KMS-11 (cell line): ENCODE data around the gene TXNRD2.

Source experiments
- H2AFZ ChIP-seq: fragments of 200-600 bp; sonication (generic); 2 replicates; pipeline ENCODE4 v1.6.1; 2016; ENCODE audit warnings: antibody characterized with exemption, mixed run types, low read depth
- H3K27ac ChIP-seq: fragments of 200-600 bp; sonication (generic); 2 replicates; pipeline ENCODE4 v1.6.1; 2016; ENCODE audit warnings: mild to moderate bottlenecking, mixed run types
- H3K27me3 ChIP-seq: fragments of 200-600 bp; sonication (generic); 2 replicates; pipeline ENCODE4 v1.6.1; 2017; ENCODE audit warnings: mild to moderate bottlenecking, low read depth, mixed run types, moderate library complexity; ENCODE audit not compliant: insufficient read depth
- H3K36me3 ChIP-seq: fragments of 200-600 bp; sonication (generic); 2 replicates; pipeline ENCODE4 v1.6.1; 2017; ENCODE audit warnings: mild to moderate bottlenecking, mixed run types; ENCODE audit not compliant: insufficient read depth
- H3K4me1 ChIP-seq: fragments of 200-600 bp; sonication (generic); 2 replicates; pipeline ENCODE4 v1.6.1; 2016; ENCODE audit warnings: mild to moderate bottlenecking, low read depth, mixed run types; ENCODE audit not compliant: poor library complexity, severe bottlenecking
- H3K4me2 ChIP-seq: fragments of 200-600 bp; sonication (generic); 2 replicates; pipeline ENCODE4 v1.7.0; 2016; ENCODE audit warnings: mild to moderate bottlenecking, mixed run types
- H3K4me3 ChIP-seq: fragments of 200-600 bp; sonication (generic); IDR thresholded peaks from 2 replicates; pipeline ENCODE4 v1.6.1; 2017; ENCODE audit warnings: low read depth, low read length, mixed read lengths; ENCODE audit not compliant: insufficient read depth
- H3K79me2 ChIP-seq: fragments of 200-600 bp; sonication (generic); 2 replicates; pipeline ENCODE4 v1.6.1; 2016; ENCODE audit warnings: low read depth, mixed run types; ENCODE audit not compliant: insufficient read depth
- H3K9ac ChIP-seq: fragments of 200-600 bp; sonication (generic); 2 replicates; pipeline ENCODE4 v1.6.1; 2016; ENCODE audit warnings: mild to moderate bottlenecking, mixed run types
- H4K20me1 ChIP-seq: fragments of 200-600 bp; sonication (generic); 2 replicates; pipeline ENCODE4 v1.6.1; 2016; ENCODE audit warnings: mild to moderate bottlenecking, mixed run types; ENCODE audit not compliant: insufficient read depth
- TF ChIP-seq, protein P1 (sequence below): fragments of 200-600 bp; sonication (generic); conservative IDR thresholded peaks from 2 replicates; pipeline ENCODE4 v1.6.1; 2017; ENCODE audit warnings: low read depth, mild to moderate bottlenecking, antibody characterized with exemption, low read length, moderate library complexity, mixed read lengths

The TXNRD2 gene

DNA sequence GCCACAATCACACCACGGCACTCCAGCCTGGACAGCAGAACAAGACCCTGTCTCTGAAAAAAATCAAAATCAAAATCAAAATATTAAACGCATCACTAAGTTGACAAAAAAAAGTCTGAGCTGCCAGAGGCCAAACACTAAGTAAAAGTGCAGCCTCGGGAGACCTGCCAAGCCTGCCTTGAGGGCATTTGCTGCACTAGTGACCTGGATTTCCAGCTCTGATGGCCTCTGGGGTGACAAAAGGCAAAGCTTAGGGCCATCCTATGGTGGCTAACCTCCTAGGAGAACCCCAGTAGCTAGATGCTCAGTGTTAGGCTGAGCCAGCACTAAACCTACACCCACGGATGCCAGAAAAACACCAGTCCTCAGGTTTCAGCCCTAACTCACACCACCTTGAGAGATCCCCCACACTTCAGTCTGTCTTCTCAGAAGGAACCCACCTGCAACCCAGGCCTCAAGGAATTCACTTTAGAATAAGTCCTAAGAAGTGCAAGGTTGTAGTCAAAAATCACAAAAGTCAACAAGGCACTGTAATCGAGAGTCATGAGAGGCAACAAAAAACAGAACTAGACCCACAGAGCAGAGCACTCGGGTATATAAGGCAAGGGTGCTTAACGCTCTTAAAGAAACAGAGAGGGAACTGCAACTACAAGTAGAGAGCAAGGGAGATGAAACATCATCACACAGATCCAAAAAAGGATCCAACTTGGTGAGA is 115.6 kb downstream of the TXNRD2 start:
- Histone ChIP-seq H3K9ac (no peak overlapping the region), H4K20me1 (no peaks in the 10 kb centered on the region), H3K4me1 (peaks cover 23% of the 10 kb centered on the region), H3K79me2 (no peaks in the 10 kb centered on the region; the same call in 1 of the 2 replicates), H3K27me3 (no peaks in the 10 kb centered on the region), H3K4me3 (no peak overlapping the region), H3K36me3 (no peaks in the 10 kb centered on the region), H3K27ac (no peak overlapping the region), H2AFZ (no peak overlapping the region), H3K4me2 (no peak overlapping the region)
- TF ChIP-seq, protein P1, sequence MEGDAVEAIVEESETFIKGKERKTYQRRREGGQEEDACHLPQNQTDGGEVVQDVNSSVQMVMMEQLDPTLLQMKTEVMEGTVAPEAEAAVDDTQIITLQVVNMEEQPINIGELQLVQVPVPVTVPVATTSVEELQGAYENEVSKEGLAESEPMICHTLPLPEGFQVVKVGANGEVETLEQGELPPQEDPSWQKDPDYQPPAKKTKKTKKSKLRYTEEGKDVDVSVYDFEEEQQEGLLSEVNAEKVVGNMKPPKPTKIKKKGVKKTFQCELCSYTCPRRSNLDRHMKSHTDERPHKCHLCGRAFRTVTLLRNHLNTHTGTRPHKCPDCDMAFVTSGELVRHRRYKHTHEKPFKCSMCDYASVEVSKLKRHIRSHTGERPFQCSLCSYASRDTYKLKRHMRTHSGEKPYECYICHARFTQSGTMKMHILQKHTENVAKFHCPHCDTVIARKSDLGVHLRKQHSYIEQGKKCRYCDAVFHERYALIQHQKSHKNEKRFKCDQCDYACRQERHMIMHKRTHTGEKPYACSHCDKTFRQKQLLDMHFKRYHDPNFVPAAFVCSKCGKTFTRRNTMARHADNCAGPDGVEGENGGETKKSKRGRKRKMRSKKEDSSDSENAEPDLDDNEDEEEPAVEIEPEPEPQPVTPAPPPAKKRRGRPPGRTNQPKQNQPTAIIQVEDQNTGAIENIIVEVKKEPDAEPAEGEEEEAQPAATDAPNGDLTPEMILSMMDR: no peak
